Activated B cell treated with CpG ODN at 0.5 μM for 24 hours (primary cell): ENCODE data around the gene XAB2. TPM values are rescaled to one million over a fixed set of nuclear protein-coding genes. Genes with fewer than 3 reads are reported as not detected.

ENCODE experiments used
- ATAC-seq: fragments of 200-7000 bp; cut with Tn5 transposase; one replicate; pipeline ENCODE4 v1.10.0; 2021; ENCODE audit warnings: low read depth, mild to moderate bottlenecking, moderate library complexity
- CTCF ChIA-PET: fragments of 350-600 bp; sonication (Branson Sonifier 250); formaldehyde crosslinking; loops from one replicate; lab custom pipeline; 2021; ENCODE audit warnings: antibody characterized with exemption; lab: Charles Lee
- POLR2A ChIA-PET: fragments of 350-600 bp; sonication (Branson Sonifier 250); formaldehyde crosslinking; loops from one replicate; lab custom pipeline; 2021; ENCODE audit warnings: antibody characterized with exemption; lab: Charles Lee
- DNase-seq: peaks from one replicate; pipeline ENCODE4 v3.0.0; 2022
- H3K27ac Mint-ChIP-seq: one replicate; pipeline ENCODE4 v1.8.0; 2020; ENCODE audit warnings: mixed read lengths
- H3K27me3 Mint-ChIP-seq: one replicate; pipeline ENCODE4 v1.8.0; 2021; ENCODE audit warnings: mixed read lengths
- H3K36me3 Mint-ChIP-seq: one replicate; pipeline ENCODE4 v1.8.0; 2021; ENCODE audit warnings: low read depth, mixed read lengths
- H3K4me1 Mint-ChIP-seq: one replicate; pipeline ENCODE4 v1.8.0; 2021; ENCODE audit warnings: mixed read lengths
- H3K4me3 Mint-ChIP-seq: one replicate; pipeline ENCODE4 v1.8.0; 2020; ENCODE audit warnings: mild to moderate bottlenecking, mixed read lengths
- H3K9me3 Mint-ChIP-seq: one replicate; pipeline ENCODE4 v1.8.0; 2020; ENCODE audit warnings: mixed read lengths
- intact Hi-C: fragments of 100-400 bp; cut with micrococcal nuclease; formaldehyde crosslinking; loops from one replicate; pipeline ENCODE4 v1.15.1; 2024
- total RNA-seq: library from RNA; stranded (reverse); gene quantifications from 2 replicates; pipeline ENCODE4 v1.2.3, GENCODE V29; 2022
- TF ChIP-seq, protein P1 (sequence below): fragments of 200-600 bp; IDR thresholded peaks from one replicate; pipeline ENCODE4 v1.8.0; 2022; ENCODE audit warnings: antibody characterized with exemption, mild to moderate bottlenecking

Gene XAB2
- total RNA-seq, 1 donor from 2014 or later, result 51.8 TPM

DNA sequence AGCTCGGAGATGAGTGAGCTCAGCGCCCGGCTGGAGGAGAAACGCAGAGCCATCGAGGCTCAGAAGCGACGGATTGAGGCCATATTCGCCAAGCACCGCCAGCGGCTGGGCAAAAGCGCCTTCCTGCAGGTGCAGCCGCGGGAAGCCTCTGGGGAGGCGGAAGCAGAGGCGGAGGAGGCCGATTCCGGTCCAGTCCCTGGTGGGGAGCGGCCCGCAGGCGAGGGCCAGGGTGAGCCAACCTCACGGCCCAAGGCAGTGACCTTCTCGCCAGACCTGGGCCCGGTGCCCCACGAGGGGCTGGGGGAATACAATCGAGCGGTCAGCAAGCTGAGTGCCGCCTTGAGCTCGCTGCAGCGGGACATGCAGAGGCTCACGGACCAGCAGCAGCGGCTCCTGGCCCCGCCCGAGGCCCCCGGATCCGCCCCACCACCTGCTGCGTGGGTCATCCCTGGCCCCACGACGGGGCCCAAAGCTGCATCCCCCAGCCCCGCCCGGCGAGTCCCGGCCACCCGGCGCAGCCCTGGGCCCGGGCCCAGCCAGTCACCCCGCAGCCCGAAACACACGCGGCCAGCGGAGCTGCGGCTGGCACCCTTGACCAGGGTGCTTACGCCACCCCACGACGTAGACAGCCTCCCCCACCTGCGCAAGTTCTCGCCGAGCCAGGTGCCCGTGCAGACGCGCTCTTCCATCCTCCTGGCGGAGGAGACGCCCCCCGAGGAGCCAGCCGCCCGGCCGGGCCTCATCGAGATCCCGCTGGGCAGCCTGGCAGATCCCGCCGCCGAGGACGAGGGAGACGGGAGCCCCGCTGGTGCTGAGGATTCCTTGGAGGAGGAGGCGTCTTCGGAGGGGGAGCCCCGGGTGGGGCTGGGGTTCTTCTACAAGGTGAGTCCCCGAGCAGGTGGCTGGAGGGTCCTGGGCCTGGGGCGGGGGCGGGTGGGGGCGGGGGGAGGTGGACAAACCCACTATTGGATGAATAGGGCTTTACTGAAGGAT is 16.8 kb downstream of the XAB2 start:
- H3K4me1 Mint-ChIP-seq, result no peaks in the 10 kb centered on the region
- no peaks in the 10 kb centered on the region for H3K9me3 Mint-ChIP-seq
- no peak for ATAC-seq
- no peak for DNase-seq
- POLR2A ChIA-PET, result no interaction called here
- CTCF ChIA-PET, result no interaction called here
- H3K27me3 Mint-ChIP-seq, result no peaks in the 10 kb centered on the region
- no peak overlapping the region for H3K27ac Mint-ChIP-seq
- TF ChIP-seq, protein P1, sequence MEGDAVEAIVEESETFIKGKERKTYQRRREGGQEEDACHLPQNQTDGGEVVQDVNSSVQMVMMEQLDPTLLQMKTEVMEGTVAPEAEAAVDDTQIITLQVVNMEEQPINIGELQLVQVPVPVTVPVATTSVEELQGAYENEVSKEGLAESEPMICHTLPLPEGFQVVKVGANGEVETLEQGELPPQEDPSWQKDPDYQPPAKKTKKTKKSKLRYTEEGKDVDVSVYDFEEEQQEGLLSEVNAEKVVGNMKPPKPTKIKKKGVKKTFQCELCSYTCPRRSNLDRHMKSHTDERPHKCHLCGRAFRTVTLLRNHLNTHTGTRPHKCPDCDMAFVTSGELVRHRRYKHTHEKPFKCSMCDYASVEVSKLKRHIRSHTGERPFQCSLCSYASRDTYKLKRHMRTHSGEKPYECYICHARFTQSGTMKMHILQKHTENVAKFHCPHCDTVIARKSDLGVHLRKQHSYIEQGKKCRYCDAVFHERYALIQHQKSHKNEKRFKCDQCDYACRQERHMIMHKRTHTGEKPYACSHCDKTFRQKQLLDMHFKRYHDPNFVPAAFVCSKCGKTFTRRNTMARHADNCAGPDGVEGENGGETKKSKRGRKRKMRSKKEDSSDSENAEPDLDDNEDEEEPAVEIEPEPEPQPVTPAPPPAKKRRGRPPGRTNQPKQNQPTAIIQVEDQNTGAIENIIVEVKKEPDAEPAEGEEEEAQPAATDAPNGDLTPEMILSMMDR, result no peak
- intact Hi-C loops, result no loop called here
- H3K36me3 Mint-ChIP-seq, result peaks cover 6% of the 10 kb centered on the region
- no peak overlapping the region for H3K4me3 Mint-ChIP-seq

DNA sequence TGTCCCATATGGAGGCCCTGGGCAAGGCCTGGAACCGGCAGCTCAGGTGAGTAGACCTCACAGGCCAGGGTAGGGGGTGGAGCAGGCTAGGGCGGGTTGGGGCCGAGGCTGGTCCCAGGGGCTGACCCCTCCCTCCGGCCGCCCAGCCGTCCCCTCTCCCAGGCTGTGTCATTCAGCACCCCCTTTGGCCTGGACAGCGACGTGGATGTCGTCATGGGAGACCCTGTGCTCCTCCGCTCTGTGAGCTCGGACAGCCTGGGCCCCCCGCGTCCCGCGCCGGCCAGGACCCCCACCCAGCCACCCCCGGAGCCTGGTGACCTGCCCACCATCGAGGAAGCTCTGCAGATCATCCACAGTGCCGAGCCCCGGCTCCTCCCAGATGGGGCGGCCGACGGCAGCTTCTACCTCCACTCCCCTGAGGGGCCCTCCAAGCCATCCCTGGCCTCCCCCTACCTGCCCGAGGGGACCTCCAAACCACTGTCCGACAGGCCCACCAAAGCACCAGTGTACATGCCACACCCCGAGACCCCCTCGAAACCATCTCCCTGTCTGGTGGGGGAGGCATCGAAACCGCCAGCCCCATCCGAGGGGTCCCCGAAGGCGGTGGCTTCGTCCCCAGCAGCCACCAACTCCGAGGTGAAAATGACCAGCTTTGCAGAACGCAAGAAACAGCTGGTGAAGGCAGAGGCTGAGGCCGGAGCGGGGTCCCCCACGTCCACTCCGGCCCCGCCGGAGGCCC is 17.6 kb downstream of the XAB2 start:
- Mint-ChIP-seq H3K4me3 (no peak overlapping the region), H3K36me3 (no peaks in the 10 kb centered on the region), H3K4me1 (no peaks in the 10 kb centered on the region), H3K27ac (no peak overlapping the region), H3K9me3 (no peaks in the 10 kb centered on the region), H3K27me3 (peaks cover under 1% of the 10 kb centered on the region)
- POLR2A ChIA-PET, result no interaction called here
- TF ChIP-seq, protein P1, result no peak
- DNase-seq, result no peak
- no peak for ATAC-seq
- CTCF ChIA-PET, result no interaction called here
- intact Hi-C loops, result no loop called here

DNA sequence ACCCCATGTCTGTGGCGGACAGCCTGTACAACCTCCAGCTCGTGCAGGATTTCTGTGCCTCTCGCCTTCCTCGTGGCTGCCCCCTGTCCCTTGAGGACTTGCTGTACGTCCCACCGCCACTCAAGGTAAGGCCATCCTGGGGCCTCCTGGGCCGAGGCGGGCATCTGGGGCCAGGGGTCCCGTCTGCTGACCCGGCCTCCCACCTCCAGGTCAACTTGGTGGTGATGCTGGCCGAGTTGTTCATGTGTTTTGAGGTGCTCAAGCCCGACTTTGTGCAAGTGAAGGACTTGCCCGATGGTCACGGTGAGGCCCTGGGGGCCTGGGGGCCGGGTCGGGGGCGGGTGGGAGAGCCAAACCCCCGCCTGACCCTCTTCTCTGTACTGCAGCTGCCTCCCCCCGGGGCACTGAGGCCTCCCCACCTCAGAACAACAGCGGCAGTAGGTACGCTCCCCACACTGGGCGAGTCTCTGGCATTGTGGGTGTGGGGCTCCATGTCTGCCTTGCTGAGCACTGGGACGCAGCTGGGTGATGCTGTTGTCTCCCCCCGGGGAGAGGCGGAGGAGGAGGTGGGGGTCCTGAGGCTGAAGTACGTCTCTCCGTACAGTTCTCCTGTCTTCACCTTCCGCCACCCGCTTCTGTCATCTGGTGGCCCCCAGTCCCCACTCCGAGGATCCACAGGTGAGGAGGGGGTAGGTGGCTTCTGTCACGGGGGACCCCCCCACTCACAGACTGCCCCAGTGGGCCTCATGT is 18.7 kb downstream of the XAB2 start:
- DNase-seq (no peak), ATAC-seq (no peak)
- Mint-ChIP-seq H3K36me3 (no peaks in the 10 kb centered on the region), H3K9me3 (no peaks in the 10 kb centered on the region), H3K4me3 (no peak overlapping the region), H3K27ac (no peak overlapping the region), H3K4me1 (no peaks in the 10 kb centered on the region), H3K27me3 (peaks cover 2% of the 10 kb centered on the region)
- intact Hi-C loops, result no loop called here
- TF ChIP-seq, protein P1, result no peak
- ChIA-PET CTCF (no interaction called here), POLR2A (no interaction called here)

DNA sequence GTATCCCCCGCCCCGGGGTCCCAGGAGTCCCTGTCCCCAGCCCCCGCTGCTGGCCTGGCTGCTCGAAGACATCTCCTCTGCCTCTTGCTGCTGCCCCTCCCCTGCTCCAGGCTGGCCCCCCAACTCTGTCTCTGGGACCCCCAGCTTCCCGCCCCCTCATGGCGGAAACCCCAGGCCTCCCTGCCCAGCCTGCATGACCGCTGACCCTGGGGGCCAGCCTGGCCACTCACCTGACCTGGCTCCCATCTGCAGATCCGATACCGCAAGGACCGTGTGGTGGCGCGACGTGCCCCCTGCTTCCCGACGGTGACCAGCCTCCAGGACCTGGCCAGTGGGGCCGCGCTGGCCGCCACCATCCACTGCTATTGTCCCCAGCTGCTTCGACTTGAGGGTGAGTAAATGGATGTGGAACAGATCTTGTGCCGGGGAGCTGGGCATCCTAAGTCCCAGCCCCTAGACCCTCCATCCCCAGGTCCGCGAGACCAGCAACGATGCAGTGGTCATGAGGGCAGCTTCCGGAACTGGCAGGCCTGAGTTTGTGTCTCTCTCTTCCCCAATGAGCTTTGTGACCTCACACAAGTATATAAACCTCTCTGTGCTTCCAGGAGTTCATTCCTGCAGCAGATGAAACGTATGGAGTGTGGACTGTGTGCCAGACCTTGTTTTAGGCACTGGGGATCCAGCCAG is 21.3 kb downstream of the XAB2 start:
- TF ChIP-seq, protein P1, result no peak
- CTCF ChIA-PET, result no interaction called here
- no peak for ATAC-seq

More for the DNA sequence above, 21.3 kb downstream of the XAB2 start:
- POLR2A ChIA-PET, result interaction anchor here (0.6 to 1.0 kb wide), 3 partner anchors 15 to 55 kb away, joined by 4 to 10 read pairs (median 5); no protein-coding TSS in a partner anchor
- H3K9me3 Mint-ChIP-seq, result no peaks in the 10 kb centered on the region
- H3K4me1 Mint-ChIP-seq, result no peaks in the 10 kb centered on the region
- H3K27me3 Mint-ChIP-seq, result peaks cover 11% of the 10 kb centered on the region
- intact Hi-C loops, result no loop called here
- no peak for DNase-seq
- no peak overlapping the region for H3K27ac Mint-ChIP-seq
- no peak overlapping the region for H3K4me3 Mint-ChIP-seq
- no peaks in the 10 kb centered on the region for H3K36me3 Mint-ChIP-seq
